PC-9 (cell line): Measurements from ENCODE around the gene HS6ST1. TPM values are rescaled to one million over a fixed set of nuclear protein-coding genes. Genes with fewer than 3 reads are reported as not detected.

ENCODE experiments used
- BruUV-seq: library from RNA; stranded (reverse); fragments of 400-500 nt; replicated peaks from 2 replicates; lab custom pipeline; 2021; lab: Mats Ljungman, UMichigan
- CTCF ChIA-PET: fragments of 300-600 bp; sonication (Branson Sonifier 250); formaldehyde crosslinking; loops from one replicate; lab custom pipeline; 2022; ENCODE audit warnings: antibody characterized with exemption; lab: Charles Lee
- POLR2A ChIA-PET: fragments of 300-600 bp; sonication (Branson Sonifier 250); formaldehyde crosslinking; loops from one replicate; lab custom pipeline; 2022; ENCODE audit warnings: antibody characterized with exemption; ENCODE audit not compliant: unreplicated experiment; lab: Charles Lee
- DNase-seq, 2 experiments: peaks; one replicate each; pipeline versions ENCODE4 v3.0.0 to v3.0.0-alpha.2; 2015 to 2022; ENCODE audit warnings: mixed read lengths in 1 of 2
- H2AFZ ChIP-seq: fragments of 200-600 bp; sonication (generic); 2 replicates; pipeline ENCODE4 v1.8.1; 2017; ENCODE audit warnings: antibody characterized with exemption
- H3F3A ChIP-seq: fragments of 200-600 bp; sonication (generic); 2 replicates; pipeline ENCODE4 v1.8.1; 2017; ENCODE audit warnings: antibody characterized with exemption, mild to moderate bottlenecking, low read depth; ENCODE audit not compliant: insufficient read depth
- H3K27ac ChIP-seq: fragments of 200-600 bp; sonication (generic); 2 replicates; pipeline ENCODE4 v1.6.1; 2016; ENCODE audit warnings: mixed run types
- H3K27me3 ChIP-seq: fragments of 200-600 bp; sonication (generic); 2 replicates; pipeline ENCODE4 v1.6.1; 2016; ENCODE audit warnings: low read depth, mixed run types; ENCODE audit not compliant: insufficient read depth
- H3K36me3 ChIP-seq: fragments of 200-600 bp; sonication (generic); 2 replicates; pipeline ENCODE4 v1.6.1; 2016; ENCODE audit warnings: low read depth, mixed run types
- H3K4me1 ChIP-seq: fragments of 200-600 bp; sonication (generic); replicated peaks from 2 replicates; pipeline ENCODE4 v1.6.1; 2016; ENCODE audit warnings: mixed run types; ENCODE audit not compliant: insufficient read depth
- H3K4me2 ChIP-seq: fragments of 200-600 bp; sonication (generic); 2 replicates; pipeline ENCODE4 v1.6.1; 2017; ENCODE audit warnings: mixed run types
- H3K4me3 ChIP-seq: fragments of 200-600 bp; sonication (generic); 2 replicates; pipeline ENCODE4 v1.6.1; 2016; ENCODE audit warnings: mixed run types
- H3K79me2 ChIP-seq: fragments of 200-600 bp; sonication (generic); 2 replicates; pipeline ENCODE4 v1.6.1; 2017; ENCODE audit warnings: low read depth, mixed run types
- H3K9me2 ChIP-seq: fragments of 200-600 bp; sonication (generic); 2 replicates; pipeline ENCODE4 v1.8.1; 2017; ENCODE audit warnings: mild to moderate bottlenecking; ENCODE audit not compliant: insufficient read depth
- H3K9me3 ChIP-seq: fragments of 200-600 bp; sonication (generic); 2 replicates; pipeline ENCODE4 v1.8.1; 2016; ENCODE audit warnings: low read depth; ENCODE audit not compliant: insufficient read depth
- H4K20me1 ChIP-seq: fragments of 200-600 bp; sonication (generic); 2 replicates; pipeline ENCODE4 v1.8.1; 2017; ENCODE audit not compliant: insufficient read depth
- EZH2 ChIP-seq: fragments of 200-600 bp; sonication (generic); IDR thresholded peaks from 2 replicates; pipeline ENCODE4 v1.8.0; 2017; ENCODE audit warnings: antibody characterized with exemption, low read depth
- intact Hi-C: fragments of 100-400 bp; cut with micrococcal nuclease; formaldehyde crosslinking; loops from one replicate; pipeline ENCODE4 v1.10.0; 2022; ENCODE audit not compliant: unreplicated experiment
- total RNA-seq: library from RNA; stranded (reverse); gene quantifications from 2 replicates; pipeline ENCODE4 v1.2.3, GENCODE V29; 2021
- TF ChIP-seq, protein P1 (sequence below): fragments of 200-600 bp; sonication (generic); conservative IDR thresholded peaks from 2 replicates; pipeline ENCODE4 v1.6.1; 2017; ENCODE audit warnings: mixed run types, antibody characterized with exemption, mild to moderate bottlenecking, moderate library complexity

Gene HS6ST1
- total RNA-seq, 1 experiment from 2014 or later, result 20.2 TPM

DNA sequence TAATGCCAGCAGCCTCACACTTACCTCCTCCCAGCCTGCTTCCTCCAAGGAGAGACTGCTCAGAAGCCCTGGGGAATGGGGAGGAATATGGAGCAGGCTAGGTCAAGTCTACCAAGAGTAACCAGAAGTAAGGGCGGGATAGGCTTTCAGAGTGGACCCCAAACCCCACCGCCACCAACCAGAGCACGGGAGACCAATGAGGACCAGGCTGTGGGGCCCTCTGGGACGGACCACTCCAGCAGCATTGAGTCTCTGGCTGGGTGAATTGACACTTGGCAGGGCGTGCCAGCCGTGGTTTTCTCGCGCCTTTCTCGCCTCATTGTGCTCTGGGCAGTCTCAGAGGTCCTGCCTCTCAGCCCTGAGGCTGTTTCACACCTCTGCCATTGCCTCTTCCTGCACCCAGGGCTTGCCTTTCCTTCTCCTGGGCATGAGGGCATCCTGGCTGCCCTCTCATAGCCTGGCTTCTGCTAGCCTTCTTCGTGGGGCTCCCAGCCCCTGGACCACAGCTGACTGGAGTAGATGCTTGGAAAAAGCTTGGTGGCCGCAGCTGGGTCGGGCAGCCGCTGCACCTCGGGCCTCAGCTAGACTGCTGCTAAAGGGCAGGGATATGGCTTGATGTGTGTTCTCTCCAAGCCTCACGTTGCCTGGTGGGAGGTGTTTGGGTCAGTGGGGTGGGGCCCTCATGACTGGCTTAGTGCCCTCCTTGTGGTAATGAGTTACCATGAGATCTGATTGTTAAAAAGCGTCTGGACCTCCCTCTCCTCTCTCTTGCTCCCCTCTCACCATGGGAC lies 40.5 kb upstream of the HS6ST1 start:
- H3K4me2 ChIP-seq, result no peak overlapping the region
- no peaks in the 10 kb centered on the region for H3K79me2 ChIP-seq
- H2AFZ ChIP-seq, result no peak overlapping the region
- ChIA-PET CTCF (no interaction called here), POLR2A (no interaction called here)
- H3K9me2 ChIP-seq, result no peaks in the 10 kb centered on the region
- DNase-seq, result no peak
- intact Hi-C loops, result no loop called here
- H3K4me1 ChIP-seq, result no peaks in the 10 kb centered on the region
- TF ChIP-seq, protein P1, sequence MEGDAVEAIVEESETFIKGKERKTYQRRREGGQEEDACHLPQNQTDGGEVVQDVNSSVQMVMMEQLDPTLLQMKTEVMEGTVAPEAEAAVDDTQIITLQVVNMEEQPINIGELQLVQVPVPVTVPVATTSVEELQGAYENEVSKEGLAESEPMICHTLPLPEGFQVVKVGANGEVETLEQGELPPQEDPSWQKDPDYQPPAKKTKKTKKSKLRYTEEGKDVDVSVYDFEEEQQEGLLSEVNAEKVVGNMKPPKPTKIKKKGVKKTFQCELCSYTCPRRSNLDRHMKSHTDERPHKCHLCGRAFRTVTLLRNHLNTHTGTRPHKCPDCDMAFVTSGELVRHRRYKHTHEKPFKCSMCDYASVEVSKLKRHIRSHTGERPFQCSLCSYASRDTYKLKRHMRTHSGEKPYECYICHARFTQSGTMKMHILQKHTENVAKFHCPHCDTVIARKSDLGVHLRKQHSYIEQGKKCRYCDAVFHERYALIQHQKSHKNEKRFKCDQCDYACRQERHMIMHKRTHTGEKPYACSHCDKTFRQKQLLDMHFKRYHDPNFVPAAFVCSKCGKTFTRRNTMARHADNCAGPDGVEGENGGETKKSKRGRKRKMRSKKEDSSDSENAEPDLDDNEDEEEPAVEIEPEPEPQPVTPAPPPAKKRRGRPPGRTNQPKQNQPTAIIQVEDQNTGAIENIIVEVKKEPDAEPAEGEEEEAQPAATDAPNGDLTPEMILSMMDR, result no peak
- TF ChIP-seq EZH2, result no peak
- H3K4me3 ChIP-seq, result no peak overlapping the region
- no peaks in the 10 kb centered on the region for H3F3A ChIP-seq
- H3K27me3 ChIP-seq, result no peaks in the 10 kb centered on the region
- H3K9me3 ChIP-seq, result no peaks in the 10 kb centered on the region
- no peak overlapping the region for H3K27ac ChIP-seq
- BruUV-seq, result no TSS peak
- no peaks in the 10 kb centered on the region for H3K36me3 ChIP-seq
- H4K20me1 ChIP-seq, result no peaks in the 10 kb centered on the region

DNA sequence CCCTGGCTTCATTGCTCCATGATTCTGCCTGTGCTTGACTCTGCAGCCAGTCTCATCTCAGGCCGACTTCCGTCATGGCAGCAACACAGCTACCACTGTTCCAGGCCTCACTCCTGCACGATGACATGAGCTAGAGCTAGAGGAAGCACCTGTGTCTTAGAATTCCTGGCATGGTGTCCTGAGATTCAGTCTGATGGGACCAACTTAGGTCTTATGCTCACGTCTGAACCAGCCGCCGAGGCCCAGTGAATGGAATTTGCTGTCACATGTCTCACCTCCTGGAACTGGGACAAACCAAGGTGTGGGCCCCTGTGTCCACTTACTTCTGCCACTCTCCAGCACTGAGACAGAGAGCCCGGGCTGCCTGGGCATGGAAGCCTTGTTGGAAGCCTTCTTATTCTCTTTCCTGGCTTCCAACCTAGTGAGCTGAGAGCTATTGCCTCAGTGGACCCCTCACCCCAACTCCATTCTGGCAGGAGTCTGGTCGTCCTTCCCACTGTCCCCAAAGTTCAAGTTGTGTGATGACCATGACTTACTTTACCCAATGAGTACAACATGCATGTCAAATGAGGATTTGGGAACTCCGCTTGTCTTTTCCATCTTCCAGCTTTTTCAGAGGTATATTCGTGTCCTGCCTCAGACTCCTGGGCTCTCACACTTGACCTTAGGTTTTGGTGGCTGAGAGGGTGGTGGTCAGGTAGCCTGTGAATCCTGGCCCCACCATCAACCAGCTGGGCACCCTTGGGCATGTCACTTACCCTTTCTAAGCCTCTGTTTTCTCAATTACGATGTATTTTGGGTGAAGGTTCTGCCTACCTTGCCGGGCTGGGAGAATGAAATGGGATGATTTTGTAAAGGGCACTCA lies 39.1 kb upstream of the HS6ST1 start:
- Histone ChIP-seq H3K9me3 (no peaks in the 10 kb centered on the region), H3K27ac (no peak overlapping the region), H3F3A (no peaks in the 10 kb centered on the region), H3K36me3 (no peaks in the 10 kb centered on the region), H3K79me2 (no peaks in the 10 kb centered on the region), H3K4me3 (no peak overlapping the region), H3K4me1 (no peaks in the 10 kb centered on the region), H2AFZ (no peak overlapping the region), H3K4me2 (no peak overlapping the region), H3K27me3 (no peaks in the 10 kb centered on the region), H4K20me1 (no peaks in the 10 kb centered on the region), H3K9me2 (no peaks in the 10 kb centered on the region)
- TF ChIP-seq EZH2, result no peak
- TF ChIP-seq, protein P1, result no peak
- BruUV-seq, result no TSS peak
- CTCF ChIA-PET, result no interaction called here
- intact Hi-C loops, result no loop called here
- no peak for DNase-seq
- POLR2A ChIA-PET, result no interaction called here

DNA sequence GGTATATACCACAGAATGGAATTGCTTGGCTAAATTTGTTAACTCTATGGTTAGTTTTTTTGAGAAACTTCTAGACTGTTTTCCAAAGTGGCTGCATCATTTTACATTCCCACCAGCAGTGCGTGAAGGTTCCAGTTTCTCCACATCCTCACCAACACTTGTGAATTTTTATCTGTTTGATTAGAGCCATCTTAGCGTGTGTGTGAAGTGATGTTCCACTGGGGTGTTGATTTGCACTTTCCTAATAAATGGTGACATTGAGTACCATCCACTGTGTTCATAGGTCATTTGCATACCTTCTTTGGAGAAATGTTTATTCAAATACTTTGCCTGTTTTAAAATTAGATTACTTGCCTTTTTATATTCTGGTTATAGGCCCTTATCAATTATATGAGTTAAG lies 37.5 kb upstream of the HS6ST1 start:
- Histone ChIP-seq H3K27me3 (no peaks in the 10 kb centered on the region), H3K4me3 (no peak overlapping the region), H3F3A (no peaks in the 10 kb centered on the region), H3K79me2 (no peaks in the 10 kb centered on the region), H3K4me1 (no peaks in the 10 kb centered on the region), H3K4me2 (no peak overlapping the region), H4K20me1 (no peaks in the 10 kb centered on the region), H3K9me3 (no peaks in the 10 kb centered on the region), H3K27ac (no peak overlapping the region), H3K36me3 (no peaks in the 10 kb centered on the region), H2AFZ (no peak overlapping the region), H3K9me2 (no peaks in the 10 kb centered on the region)
- intact Hi-C loops, result no loop called here
- no peak for TF ChIP-seq EZH2
- TF ChIP-seq, protein P1, result no peak
- BruUV-seq, result no TSS peak
- ChIA-PET CTCF (no interaction called here), POLR2A (no interaction called here)
- DNase-seq, result no peak
